IPS DF 4.7 (cell line): Measurements from ENCODE around the gene DPEP1.
"Not testable (repeated sequence)": the region's sequence is repeated elsewhere in the genome, so short reads cannot be mapped to it uniquely, and the experiment has no call there.

ENCODE experiments used
- DNase-seq: peaks from one replicate; pipeline ENCODE4 v3.0.0-alpha.2; 2013; ENCODE audit warnings: low spot score; ENCODE audit errors: extremely low read depth

The DPEP1 gene

GRCh38 chr16:89613231-89613953, at the start of gene DPEP1:
DPEP1 (plus strand) TSS chr16:89613642; CDS start chr16:89630411, 16,769 bp downstream.
- DNase-seq: no peak

GRCh38 chr16:89564476-89565255, 48.8 kb upstream of the DPEP1 start:
- peak; percentile 56 for DNase-seq

GRCh38 chr16:89565256-89565505, 48.3 kb upstream of the DPEP1 start:
- peak; percentile 28 for DNase-seq

GRCh38 chr16:89565506-89566372, 47.7 kb upstream of the DPEP1 start:
- peak; percentile 41 for DNase-seq

GRCh38 chr16:89567656-89568594, 45.5 kb upstream of the DPEP1 start:
- DNase-seq: no peak

GRCh38 chr16:89569506-89570341, 43.7 kb upstream of the DPEP1 start:
- no peak for DNase-seq

- DNase-seq: no peak
Measured at GRCh38 chr16:89570342-89570923, 43.0 kb upstream of the DPEP1 start.

- not testable (repeated sequence) for DNase-seq
Measured at GRCh38 chr16:89570983-89571598, 42.4 kb upstream of the DPEP1 start.

GRCh38 chr16:89571636-89572035, 41.8 kb upstream of the DPEP1 start:
- no peak for DNase-seq

- DNase-seq: no peak
Measured at GRCh38 chr16:89572073-89572484, 41.4 kb upstream of the DPEP1 start.

GRCh38 chr16:89572485-89573205, 40.8 kb upstream of the DPEP1 start:
- no peak for DNase-seq

GRCh38 chr16:89573826-89574680, 39.4 kb upstream of the DPEP1 start:
- DNase-seq: no peak

GRCh38 chr16:89574681-89575246, 38.7 kb upstream of the DPEP1 start:
- DNase-seq: no peak

GRCh38 chr16:89575247-89576152, 37.9 kb upstream of the DPEP1 start, which contains the start of gene CPNE7:
CPNE7 (plus strand) TSS chr16:89575758; CDS start chr16:89575898, 140 bp downstream.
- DNase-seq: no peak

GRCh38 chr16:89576153-89577054, 37.0 kb upstream of the DPEP1 start:
- no peak for DNase-seq
